ENCODE results near the gene DCC.

The DCC gene

DNA sequence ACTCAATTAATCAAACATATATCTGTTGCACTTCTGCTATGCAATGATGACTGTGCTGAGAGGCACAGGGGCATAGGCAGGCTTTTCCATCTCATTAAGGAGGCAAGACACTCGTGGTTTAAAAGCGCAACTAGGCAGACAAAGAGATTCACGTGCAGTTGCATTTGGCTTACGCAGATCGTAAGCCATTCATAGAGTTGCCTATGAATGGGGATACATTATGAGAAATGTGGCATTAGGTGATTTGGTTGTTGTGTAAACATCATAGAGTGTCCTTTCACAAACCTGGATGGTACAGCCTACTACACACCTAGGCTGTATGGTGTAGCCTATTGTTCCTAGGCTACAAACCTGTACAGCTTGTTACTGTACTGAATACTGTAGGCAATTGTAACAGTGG is 284.7 kb downstream of the DCC start:
- no peak for DNase-seq (ENCODE audit: low read depth)
- H3K4me3 ChIP-seq (ENCODE audit: low read depth, low read length) = no peak overlapping the region

DNA sequence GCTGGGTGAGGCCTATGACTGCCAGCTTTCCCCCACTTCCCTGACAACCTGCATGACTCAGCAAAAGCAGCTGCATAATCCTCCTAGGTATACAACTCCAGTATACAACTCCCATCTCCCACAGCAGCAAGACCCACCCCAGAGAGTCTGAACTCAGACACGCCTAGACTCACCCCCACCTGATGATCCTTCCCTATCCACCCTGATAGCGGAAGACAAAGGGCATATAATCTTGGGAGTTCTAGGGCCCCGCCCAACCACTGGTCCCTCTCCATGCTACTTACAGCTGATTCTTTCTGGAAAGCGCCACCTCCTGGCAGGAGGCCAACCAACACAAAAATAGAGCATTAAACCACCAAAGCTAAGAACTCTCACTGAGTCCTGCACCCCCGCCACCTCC is 296.5 kb downstream of the DCC start:
- H3K4me3 ChIP-seq (ENCODE audit: low read depth, low read length) = no peak overlapping the region
- no peak for DNase-seq (ENCODE audit: low read depth)

- DNase-seq (ENCODE audit: low read depth) = no peak
- H3K4me3 ChIP-seq (ENCODE audit: low read depth, low read length) = no peak overlapping the region
These were observed 308.2 kb downstream of the DCC start for GRCh38 chr18:52648201-52648600.

DNA sequence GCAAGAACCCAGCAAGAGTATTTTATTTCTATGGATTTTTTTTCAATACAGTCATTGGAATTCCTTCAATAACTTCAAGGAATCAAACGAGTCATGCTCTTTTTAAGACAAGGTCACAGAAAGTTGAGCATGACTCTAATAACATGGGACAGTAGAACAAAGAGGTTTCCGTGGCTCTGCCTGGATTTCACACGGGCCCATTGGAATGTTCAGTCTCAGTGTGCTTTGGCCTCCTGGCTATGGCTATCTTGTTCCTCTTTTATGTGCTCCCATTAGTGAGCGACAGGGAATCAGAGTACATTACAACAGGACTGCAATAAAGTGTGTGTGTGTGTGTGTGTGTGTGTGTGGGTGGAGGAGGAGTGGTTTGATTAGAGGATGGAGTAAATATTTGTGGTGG is 312.4 kb downstream of the DCC start:
- DNase-seq (ENCODE audit: low read depth) = no peak
- no peak overlapping the region for H3K4me3 ChIP-seq (ENCODE audit: low read depth, low read length)

DNA sequence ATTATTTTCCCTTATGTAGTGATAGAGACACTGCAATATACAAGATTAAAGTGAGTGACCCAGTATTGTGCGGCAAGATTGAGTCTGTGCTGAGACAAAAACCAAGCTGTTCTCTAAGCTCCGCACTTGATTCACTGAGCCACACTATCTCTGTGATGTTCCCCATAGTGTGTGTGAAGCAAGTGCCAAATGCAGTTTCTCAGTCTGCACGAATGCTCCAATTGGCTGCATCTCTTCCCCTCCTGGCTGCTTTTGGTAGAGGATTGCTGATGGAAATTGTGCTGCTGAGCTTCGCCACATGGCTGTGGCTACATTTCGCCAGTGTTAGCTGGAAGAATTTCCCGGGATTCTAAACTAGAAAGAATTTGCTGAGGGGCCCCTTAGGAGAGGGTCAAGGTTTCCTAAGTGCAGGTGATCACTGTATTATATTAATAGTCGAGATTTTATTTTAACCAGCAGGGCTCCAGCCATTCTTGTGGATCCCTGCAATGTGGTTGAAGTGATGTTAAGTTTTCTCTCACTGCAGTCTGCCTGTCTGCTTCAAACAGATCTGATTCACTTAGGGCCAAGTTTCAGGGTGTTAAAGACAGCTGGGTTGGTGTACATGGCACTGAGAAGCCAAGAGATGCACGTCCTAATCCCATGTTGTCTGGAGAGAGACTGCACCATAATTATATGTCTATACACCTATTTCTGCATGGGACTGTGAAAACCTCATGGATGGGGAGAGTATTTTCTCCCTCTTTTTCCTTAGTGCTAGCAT is 317.2 kb downstream of the DCC start:
- H3K4me3 ChIP-seq (ENCODE audit: low read depth, low read length) = no peak overlapping the region
- no peak for DNase-seq (ENCODE audit: low read depth)

DNA sequence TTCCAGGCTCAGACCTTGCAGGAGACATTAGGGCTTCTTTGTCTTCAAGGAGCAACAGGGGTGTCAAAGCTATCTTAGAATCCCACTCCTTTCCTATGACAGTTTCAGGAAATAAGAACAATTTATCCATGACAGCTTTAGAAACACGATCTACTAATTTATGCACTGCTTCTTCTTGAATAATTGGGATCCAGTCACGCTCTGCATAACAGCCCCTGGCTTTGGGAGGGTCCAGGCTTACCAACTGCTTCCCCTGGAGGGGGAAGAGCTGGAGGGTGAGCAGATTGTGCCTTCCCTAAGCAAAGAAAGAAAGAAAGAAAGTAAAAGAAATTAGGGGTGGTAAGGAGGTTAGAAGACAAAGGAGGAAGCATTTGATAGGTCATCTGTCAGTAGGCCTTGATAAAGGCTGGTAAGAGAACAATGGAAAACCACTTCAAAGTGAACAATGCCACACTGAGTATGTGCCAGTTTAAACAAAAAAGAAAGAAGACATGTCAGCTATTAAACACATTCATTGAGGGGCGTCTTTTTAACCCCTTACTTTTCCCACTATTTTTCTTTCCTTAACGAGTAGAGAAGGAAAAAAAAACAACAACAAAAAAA is 327.6 kb downstream of the DCC start:
- H3K4me3 ChIP-seq (ENCODE audit: low read depth, low read length) = no peak overlapping the region
- no peak for DNase-seq (ENCODE audit: low read depth)

- H3K4me3 ChIP-seq (ENCODE audit: low read depth, low read length) = no peak overlapping the region
- no peak for DNase-seq (ENCODE audit: low read depth)
These were observed 330.9 kb downstream of the DCC start for GRCh38 chr18:52670896-52671295.

- no peak overlapping the region for H3K4me3 ChIP-seq (ENCODE audit: low read depth, low read length)
- no peak for DNase-seq (ENCODE audit: low read depth)
These were observed 338.0 kb downstream of the DCC start for GRCh38 chr18:52678034-52678433.

DNA sequence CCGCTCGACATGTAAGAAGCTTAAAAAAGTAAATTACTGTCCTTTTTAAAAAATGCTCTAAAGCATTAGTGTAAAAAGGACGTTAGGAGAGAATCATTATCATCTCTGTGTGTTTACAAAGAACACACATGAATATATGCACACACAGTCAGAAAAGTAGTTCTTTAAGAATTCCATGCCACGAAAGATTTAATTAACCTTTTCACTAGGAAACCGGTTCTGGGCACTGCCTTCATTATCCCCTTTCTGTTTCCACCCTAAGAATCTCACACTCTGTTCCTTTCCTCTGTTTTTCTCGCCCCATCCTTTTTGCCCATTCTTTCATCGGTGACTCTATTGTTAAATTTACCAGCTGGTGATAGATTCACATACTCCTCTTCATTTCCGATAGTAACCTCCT is 338.6 kb downstream of the DCC start:
- H3K4me3 ChIP-seq (ENCODE audit: low read depth, low read length) = no peak overlapping the region
- DNase-seq (ENCODE audit: low read depth) = no peak

GRCh38 chr18:52679354-52679753 is 339.4 kb downstream of the DCC start:
- DNase-seq (ENCODE audit: low read depth) = no peak
- H3K4me3 ChIP-seq (ENCODE audit: low read depth, low read length) = no peak overlapping the region

GRCh38 chr18:52682260-52682659 is 342.3 kb downstream of the DCC start:
- H3K4me3 ChIP-seq (ENCODE audit: low read depth, low read length) = no peak overlapping the region
- no peak for DNase-seq (ENCODE audit: low read depth)

DNA sequence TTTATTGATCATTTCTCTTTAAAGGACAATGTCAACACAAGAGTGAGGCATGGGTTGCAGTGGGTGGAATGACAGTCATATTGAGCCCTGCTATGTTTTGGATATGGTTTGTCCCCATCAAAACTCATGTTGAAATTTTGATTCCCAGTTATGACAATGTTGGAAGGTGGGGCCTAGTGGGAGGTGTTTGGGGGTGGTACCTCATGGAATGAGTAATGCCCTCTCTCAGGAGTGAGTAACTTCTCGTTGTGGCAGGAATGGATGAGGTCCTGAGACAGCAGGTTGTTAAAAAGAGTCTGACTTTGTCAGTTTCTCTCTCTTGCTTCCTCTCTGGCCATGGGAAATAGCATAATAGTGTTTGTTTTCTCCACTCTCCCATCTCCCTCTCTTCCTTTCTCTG is 345.3 kb downstream of the DCC start:
- no peak overlapping the region for H3K4me3 ChIP-seq (ENCODE audit: low read depth, low read length)
- no peak for DNase-seq (ENCODE audit: low read depth)

DNA sequence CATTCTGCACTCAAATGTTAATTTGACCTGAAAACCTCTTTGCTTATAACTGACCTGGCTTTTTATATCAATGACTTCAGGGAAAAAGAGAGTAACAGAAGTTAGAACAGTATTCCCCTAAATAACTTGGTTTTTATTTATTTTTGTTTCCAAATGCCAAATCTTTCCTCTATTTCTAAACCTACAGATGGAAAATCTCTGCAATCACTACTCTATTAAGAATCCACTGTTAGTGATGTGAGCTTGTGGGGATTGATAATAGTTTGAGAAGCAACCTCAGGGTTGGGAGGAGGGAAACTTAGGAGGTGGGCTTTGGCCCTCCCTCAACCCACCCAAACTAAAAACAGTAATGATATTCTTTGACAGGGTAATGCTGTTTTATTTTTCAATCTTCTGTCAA is 351.8 kb downstream of the DCC start:
- H3K4me3 ChIP-seq (ENCODE audit: low read depth, low read length) = no peak overlapping the region
- no peak for DNase-seq (ENCODE audit: low read depth)

DNA sequence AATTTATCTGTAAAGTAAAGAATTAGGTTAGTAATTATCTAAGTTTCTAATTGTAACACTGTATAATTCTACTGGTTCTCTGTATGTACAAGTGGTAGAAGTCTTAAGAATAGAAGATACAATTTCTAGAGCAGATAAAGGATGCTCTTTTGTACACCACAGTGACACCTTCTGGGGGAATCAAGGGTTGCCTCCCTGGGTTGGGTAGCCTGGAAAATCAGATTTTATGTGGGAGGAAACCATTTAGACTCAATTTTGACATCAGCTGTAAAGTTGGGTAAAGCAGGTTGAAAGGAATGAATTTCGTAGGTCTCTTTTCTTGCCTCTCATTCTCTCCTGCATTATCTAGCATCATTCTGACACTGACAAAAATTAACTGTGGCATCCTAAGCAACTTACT is 354.8 kb downstream of the DCC start:
- no peak overlapping the region for H3K4me3 ChIP-seq (ENCODE audit: low read depth, low read length)
- no peak for DNase-seq (ENCODE audit: low read depth)

- no peak overlapping the region for H3K4me3 ChIP-seq (ENCODE audit: low read depth, low read length)
- no peak for DNase-seq (ENCODE audit: low read depth)
These were observed 360.1 kb downstream of the DCC start for GRCh38 chr18:52700116-52700515.

- DNase-seq (ENCODE audit: low read depth) = no peak
- no peak overlapping the region for H3K4me3 ChIP-seq (ENCODE audit: low read depth, low read length)
These were observed 360.8 kb downstream of the DCC start for GRCh38 chr18:52700816-52701215.

DNA sequence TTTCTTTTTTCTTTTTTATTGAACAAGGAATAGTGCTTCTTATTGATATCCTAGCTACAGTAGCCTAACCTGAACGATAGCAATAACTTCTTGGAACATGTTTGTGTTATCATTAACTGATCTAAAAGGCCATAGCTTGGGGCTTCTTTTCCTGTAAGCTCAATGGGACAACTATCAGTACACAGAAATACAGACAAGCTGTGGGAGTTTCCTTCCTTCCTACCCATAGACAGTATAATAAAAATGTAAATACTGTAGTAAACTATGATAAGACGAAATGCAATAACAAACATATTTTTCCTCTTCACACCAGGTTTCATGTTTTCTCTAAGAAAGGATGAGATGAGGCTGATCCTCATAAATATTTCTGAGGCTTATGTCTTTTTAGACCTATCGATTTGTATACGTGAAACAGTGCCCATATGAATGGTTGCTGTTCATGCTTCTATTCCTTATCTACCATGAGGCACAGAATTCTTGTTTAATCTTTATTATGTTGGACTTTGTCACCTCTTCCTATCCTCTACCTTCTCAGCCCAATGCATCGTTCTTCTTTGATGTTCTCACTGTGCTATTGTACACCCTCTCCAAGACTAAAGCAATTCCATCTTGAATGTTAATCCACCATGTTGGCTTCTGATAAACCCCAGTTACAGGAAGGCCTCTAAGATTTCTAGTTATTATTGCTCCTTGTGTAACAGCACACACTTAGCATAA is 361.4 kb downstream of the DCC start:
- no peak overlapping the region for H3K4me3 ChIP-seq (ENCODE audit: low read depth, low read length)
- DNase-seq (ENCODE audit: low read depth) = no peak

DNA sequence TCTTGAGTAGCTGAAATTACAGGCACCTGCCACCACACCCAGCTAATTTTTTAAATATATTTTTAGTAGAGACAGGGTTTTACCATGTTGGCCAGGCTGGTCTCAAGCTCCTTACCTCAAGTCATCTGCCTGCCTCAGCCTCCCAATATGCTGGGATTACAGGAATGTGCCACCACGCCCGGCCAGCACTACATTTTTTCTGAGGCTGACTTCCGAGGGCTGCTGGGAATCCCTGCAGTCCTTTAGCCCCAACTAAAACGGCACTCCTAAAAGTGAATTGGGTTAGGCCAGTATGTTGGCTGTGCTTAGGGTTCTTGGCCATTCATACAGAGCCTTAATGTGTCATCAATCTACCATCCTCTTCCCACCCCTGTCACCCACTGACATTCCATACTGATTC is 375.4 kb downstream of the DCC start:
- H3K4me3 ChIP-seq (ENCODE audit: low read depth, low read length) = no peak overlapping the region
- DNase-seq (ENCODE audit: low read depth) = no peak

DNA sequence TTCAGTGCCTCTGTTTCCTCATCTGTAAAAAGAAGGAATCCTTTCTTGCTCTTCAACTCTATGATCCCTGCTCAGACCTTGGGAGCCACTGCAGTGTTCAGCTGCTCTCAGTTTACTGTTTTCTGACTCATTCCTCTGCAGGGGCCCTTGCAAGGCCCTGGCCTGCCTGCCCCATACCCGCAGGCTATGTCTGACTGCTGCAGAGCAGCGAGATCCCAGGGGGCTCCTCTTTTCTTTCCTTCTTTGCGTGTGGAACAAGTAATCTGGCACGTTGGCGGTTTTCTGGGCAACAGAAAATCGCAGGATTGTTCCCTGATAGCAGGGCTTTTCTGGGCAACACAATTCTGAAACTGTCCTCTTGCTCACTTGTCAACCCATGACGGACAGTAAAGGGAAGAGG is 376.0 kb downstream of the DCC start:
- DNase-seq (ENCODE audit: low read depth) = no peak
- no peak overlapping the region for H3K4me3 ChIP-seq (ENCODE audit: low read depth, low read length)

DNA sequence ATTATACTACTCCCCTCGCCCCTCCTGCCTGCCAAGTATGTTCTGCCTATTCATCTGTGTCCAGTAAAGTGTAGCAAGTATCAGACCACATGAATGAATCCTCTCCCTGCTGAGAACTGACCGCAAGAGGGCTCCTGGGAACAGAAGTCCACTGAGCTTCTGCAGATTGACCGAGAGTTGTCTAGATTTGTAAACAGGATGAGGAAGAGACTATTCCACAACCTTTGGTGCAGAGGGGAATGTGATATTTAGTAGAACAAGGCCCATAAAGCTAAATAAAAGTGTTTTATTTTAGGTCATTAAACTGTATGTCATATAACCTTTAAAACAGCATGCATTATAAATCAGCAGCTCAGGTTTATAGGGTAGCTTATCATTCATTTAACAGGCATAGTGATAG is 377.0 kb downstream of the DCC start:
- H3K4me3 ChIP-seq (ENCODE audit: low read depth, low read length) = no peak overlapping the region
- DNase-seq (ENCODE audit: low read depth) = peak; percentile 10

- no peak overlapping the region for H3K4me3 ChIP-seq (ENCODE audit: low read depth, low read length)
- DNase-seq (ENCODE audit: low read depth) = no peak
These were observed 382.9 kb downstream of the DCC start for GRCh38 chr18:52722904-52723303.

All from skeletal muscle cell (primary cell).